ENCODE data around the gene CYP4B1.
"Not testable (repeated sequence)": the region's sequence is repeated elsewhere in the genome, so short reads cannot be mapped to it uniquely, and the experiment has no call there.

CYP4B1 gene

GRCh38 chr1:46817814-46818213 lies 19.0 kb downstream of the CYP4B1 start:
- DNase-seq = no peak

GRCh38 chr1:46818591-46818990 lies 19.7 kb downstream of the CYP4B1 start:
- no peak for DNase-seq

- no peak for DNase-seq
These were observed 20.5 kb downstream of the CYP4B1 start for GRCh38 chr1:46819335-46819734.

- no peak for DNase-seq
These were observed 21.2 kb downstream of the CYP4B1 start for GRCh38 chr1:46820076-46820475.

GRCh38 chr1:46820560-46821060 lies 21.8 kb downstream of the CYP4B1 start:
- DNase-seq = peak; percentile 55

- no peak for DNase-seq
These were observed 23.5 kb downstream of the CYP4B1 start for GRCh38 chr1:46822248-46822826.

- DNase-seq = no peak
These were observed 24.3 kb downstream of the CYP4B1 start for GRCh38 chr1:46823151-46823550.

- not testable (repeated sequence) for DNase-seq
These were observed 28.0 kb downstream of the CYP4B1 start for GRCh38 chr1:46826892-46827291.

GRCh38 chr1:46830665-46831322 lies 31.9 kb downstream of the CYP4B1 start:
- DNase-seq = no peak

GRCh38 chr1:46835469-46835868 lies 36.6 kb downstream of the CYP4B1 start:
- not testable (repeated sequence) for DNase-seq

GRCh38 chr1:46846386-46846785 lies 47.5 kb downstream of the CYP4B1 start:
- not testable (repeated sequence) for DNase-seq

- DNase-seq = not testable (repeated sequence)
These were observed 58.8 kb downstream of the CYP4B1 start for GRCh38 chr1:46857660-46858065.

GRCh38 chr1:46862348-46862747 lies 63.5 kb downstream of the CYP4B1 start:
- no peak for DNase-seq
